Putamen (tissue), 1 donor: ENCODE data around the gene PAPOLG.
"Not testable (repeated sequence)": the region's sequence is repeated elsewhere in the genome, so short reads cannot be mapped to it uniquely, and the experiment has no call there.

Experiments
- DNase-seq: peaks from one replicate; pipeline ENCODE4 v3.0.0-alpha.2; 2016; ENCODE audit warnings: low spot score

Gene PAPOLG

GRCh38 chr2:60775048-60775639, 19.1 kb downstream of the PAPOLG start:
- no peak for DNase-seq

GRCh38 chr2:60778352-60778751, 22.3 kb downstream of the PAPOLG start:
- DNase-seq, result no peak

DNA sequence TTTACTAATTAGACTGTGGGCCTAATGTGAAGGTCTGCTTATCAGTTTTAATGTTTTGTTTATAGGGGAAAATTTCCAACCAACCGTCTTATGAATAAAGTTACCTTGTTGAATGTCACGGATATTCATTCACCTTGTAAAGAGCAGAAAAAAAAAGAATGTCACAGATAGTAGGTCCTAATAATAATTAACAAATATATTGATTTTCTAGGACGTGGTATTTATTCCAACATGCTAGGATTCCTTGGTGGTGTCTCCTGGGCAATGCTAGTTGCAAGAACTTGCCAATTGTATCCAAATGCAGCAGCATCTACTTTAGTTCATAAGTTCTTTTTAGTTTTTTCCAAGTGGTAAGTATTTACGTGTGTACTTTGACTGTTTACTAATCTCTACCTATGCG, 23.4 kb downstream of the PAPOLG start:
- DNase-seq, result no peak

GRCh38 chr2:60780721-60781120, 24.7 kb downstream of the PAPOLG start:
- DNase-seq, result no peak

DNA sequence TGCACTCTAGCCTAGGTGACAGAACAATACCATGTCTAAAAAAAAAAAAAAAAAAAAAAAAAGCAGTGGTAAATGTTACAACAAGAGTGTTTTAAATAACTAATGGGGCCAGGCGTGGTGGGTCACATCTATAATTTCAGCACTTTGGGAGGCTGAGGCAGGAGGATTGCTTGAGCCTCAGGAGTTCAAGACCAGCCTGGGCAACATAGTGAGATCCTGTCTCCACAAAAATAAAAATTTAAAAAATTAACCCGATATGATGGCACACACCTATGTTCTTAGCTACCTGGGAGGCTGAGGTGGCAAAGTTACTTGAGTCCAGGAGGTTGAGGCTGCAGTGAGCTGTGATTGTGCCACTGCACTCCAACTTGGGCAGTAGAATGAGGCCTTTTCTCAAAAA, 37.1 kb downstream of the PAPOLG start:
- no peak for DNase-seq

GRCh38 chr2:60794271-60794863, 38.3 kb downstream of the PAPOLG start:
- peak; percentile 6 for DNase-seq

DNA sequence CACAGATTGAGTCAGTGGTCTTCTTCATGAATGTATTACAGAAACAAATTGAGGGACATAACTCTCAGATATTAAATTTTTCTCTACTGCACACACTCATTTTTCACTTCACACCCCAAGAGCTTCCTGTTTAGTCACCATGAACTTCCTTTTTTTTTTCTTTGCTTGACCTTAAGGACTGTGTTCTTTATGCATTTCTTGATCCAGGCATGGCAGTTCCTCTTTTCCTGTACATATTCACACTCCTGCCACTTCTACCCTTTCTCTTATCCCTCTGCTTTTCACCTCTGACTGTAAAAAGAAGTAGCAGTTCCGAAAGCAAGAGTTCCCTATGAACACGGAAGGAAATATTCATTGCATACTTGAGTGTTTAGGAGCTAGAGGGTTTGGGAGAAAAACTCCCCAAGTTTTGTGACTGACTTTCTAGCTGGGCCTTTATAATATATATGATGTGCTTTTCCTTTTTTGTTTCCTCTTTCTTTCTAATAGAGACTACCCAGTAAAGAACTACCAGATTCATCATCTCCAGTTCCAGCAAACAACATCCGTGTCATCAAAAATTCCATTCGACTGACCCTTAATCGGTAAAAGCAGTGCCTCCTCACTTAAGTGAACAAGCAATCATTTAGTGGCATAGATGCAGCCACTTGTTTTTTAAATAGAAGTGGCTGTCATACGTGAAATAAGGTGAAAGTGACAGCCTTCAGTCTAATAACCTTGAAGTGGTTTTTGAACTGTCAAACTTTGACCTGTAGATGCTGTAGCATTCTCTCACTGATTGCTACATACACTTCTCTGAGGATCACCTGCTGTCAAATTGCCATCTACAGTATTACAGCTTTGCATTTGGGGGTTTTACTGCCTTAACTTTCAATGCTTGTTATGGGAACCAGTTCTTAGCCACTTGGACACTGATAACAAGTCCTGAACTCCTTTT, 40.8 kb downstream of the PAPOLG start:
- DNase-seq, result peak; percentile 9

DNA sequence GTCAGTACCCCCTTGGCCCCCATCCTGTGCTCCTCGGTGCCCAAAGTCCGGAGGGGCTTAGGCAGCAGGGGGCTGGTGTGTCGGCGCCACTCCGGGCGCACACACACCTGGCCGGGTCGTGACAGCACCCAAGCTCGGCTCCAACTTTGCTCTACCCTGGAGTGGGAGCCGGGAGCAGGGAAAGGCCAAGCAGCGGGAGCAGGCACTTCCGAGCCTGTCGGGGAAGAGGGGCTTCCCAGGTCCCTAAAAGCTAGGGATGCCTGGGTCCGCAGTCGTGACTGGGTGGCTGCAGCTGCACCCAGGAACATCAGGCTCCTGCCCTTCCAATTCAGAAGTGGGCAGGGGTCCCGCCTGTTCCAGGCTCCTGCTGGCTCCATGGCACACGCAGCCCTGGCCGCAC, 48.4 kb downstream of the PAPOLG start:
- DNase-seq, result no peak

GRCh38 chr2:60806595-60806987, 50.5 kb downstream of the PAPOLG start:
- no peak for DNase-seq

- no peak for DNase-seq
These were observed 51.1 kb downstream of the PAPOLG start for GRCh38 chr2:60806988-60807681.

- DNase-seq, result peak; percentile 2
These were observed 52.3 kb downstream of the PAPOLG start for GRCh38 chr2:60808330-60808801.

GRCh38 chr2:60811491-60812375, 55.7 kb downstream of the PAPOLG start:
- DNase-seq, result no peak

- DNase-seq, result not testable (repeated sequence)
These were observed 61.1 kb downstream of the PAPOLG start for GRCh38 chr2:60817191-60817590.

DNA sequence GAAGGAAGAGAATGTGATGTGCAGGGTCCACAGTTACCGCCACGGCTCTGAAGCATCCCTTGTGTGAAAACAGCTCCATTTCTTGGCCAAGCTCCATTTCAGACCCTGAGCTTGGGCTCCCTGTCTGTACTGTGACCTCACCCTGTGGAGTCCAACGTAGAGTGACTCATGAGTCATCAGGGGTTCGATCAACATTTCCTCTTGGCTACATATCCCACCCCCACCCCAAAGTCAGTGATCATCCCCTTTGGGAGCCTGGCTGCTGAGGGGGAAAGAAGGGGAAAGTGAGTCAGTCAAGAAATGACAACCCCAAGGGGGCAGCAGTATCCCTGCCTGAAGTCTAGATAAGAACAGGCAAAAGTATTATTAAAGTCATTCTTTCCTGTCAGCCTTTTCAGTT, 62.2 kb downstream of the PAPOLG start:
- no peak for DNase-seq

- DNase-seq, result no peak
These were observed 63.2 kb downstream of the PAPOLG start for GRCh38 chr2:60819155-60819862.

GRCh38 chr2:60819936-60820335, 63.9 kb downstream of the PAPOLG start:
- DNase-seq, result no peak

- no peak for DNase-seq
These were observed 64.5 kb downstream of the PAPOLG start for GRCh38 chr2:60820416-60821132.

GRCh38 chr2:60821133-60821469, 65.0 kb downstream of the PAPOLG start:
- no peak for DNase-seq

DNA sequence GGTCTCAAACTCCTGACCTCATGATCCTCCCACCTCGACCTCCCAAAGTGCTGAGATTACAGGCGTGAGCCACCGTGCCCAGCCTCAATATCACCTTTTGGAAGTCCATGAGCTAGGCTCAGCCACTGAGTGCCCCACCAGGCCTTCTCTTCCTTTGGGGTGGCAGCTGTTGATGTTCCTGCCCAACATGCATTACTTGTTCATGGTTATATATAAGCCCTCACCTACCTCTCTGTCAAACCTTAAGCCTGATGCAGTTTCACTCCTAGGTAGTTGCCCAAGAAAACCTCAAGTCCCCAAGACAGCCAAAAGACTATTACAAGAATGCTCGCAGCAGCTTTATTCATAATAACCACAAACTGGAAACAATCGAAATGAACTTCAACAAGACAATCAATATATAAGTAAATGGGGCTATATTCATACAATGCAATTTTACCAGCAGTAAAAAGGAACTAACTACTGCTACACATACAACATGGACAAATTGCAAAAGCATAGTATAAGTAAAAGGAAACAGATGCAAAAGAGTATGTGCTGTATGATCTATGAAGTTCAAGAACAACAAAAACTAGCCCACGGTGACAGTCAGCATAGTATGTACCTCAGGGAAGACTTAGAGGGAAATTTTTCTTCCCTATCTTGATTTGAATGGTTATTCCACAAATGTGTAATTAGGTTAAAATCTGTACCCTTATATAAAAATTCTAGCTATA, 65.7 kb downstream of the PAPOLG start:
- DNase-seq, result no peak
